ENCODE data around the gene NOXA1.
A peak's percentile ranks its signal among the peaks of the same experiment; 100 is the strongest.
"Not testable (repeated sequence)": the region's sequence is repeated elsewhere in the genome, so short reads cannot be mapped to it uniquely, and the experiment has no call there.

NOXA1 gene

DNA sequence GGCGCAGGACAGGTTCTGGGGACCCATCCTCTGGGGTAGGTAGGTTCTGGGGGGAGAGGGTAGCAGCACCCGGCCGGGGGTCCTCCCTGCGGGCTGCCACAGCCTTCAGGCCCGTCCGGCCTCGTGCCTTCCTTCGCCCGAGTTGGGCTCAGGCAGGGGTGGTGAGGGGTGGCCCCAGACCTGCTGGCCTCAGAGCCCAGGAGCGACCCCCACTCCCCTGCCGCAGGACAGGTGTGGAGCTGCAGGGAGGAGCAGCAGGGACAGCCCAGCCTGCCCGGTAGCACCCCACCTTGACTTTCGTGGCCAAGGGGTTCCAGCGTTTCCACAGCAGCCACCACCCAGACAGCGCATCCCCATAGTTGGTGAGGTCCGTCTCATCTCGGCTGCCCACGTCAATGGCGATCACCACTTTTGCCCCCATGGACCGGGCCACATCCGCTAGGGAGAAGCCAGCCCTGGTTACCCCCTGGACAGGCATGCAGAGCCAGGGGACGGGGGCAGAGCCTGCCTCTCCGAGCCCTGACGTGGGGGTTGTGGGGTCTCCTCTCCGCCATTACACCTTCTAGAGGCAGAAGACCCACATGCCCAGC, 39.3 kb downstream of the NOXA1 start:
- Histone ChIP-seq H3K4me1 (peaks cover 53% of the 10 kb centered on the region), H3K27ac (peak overlapping the region; percentile 28; the same call in 1 of the 2 replicates), H4K20me1 (peaks cover 20% of the 10 kb centered on the region), H3K27me3 (peaks cover 12% of the 10 kb centered on the region), H3K4me2 (peak overlapping the region; percentile 88), H3K4me3 (peak overlapping the region; percentile 46; the same call in 1 of the 2 replicates), H3K9ac (no peak overlapping the region; the same call in 1 of the 2 replicates), H3K36me3 (peaks cover 4% of the 10 kb centered on the region), H3K9me3 (no peaks in the 10 kb centered on the region)
- no peak for TF ChIP-seq Cebpa-rat (IDR thresholded peaks at IDR 0.05)

- TF ChIP-seq Cebpa-rat (IDR thresholded peaks at IDR 0.05), result no peak
- peaks cover 50% of the 10 kb centered on the region for H3K4me1 ChIP-seq
Observed at GRCh38 chr9:137462986-137463930, 40.1 kb downstream of the NOXA1 start.

GRCh38 chr9:137463931-137464290, 40.7 kb downstream of the NOXA1 start:
- Histone ChIP-seq H3K27me3 (peaks cover 12% of the 10 kb centered on the region), H3K27ac (no peak overlapping the region), H3K36me3 (no peaks in the 10 kb centered on the region), H3K4me1 (peaks cover 53% of the 10 kb centered on the region), H3K4me2 (no peak overlapping the region), H4K20me1 (peaks cover 7% of the 10 kb centered on the region; the same call in 1 of the 2 replicates), H3K9me3 (no peaks in the 10 kb centered on the region), H3K9ac (no peak overlapping the region), H3K4me3 (no peak overlapping the region)
- TF ChIP-seq Cebpa-rat (IDR thresholded peaks at IDR 0.05), result no peak

More at GRCh38 chr9:137462986-137463930, 40.1 kb downstream of the NOXA1 start:
- H3K36me3 ChIP-seq, result no peaks in the 10 kb centered on the region
- H3K27ac ChIP-seq, result no peak overlapping the region
- peaks cover 12% of the 10 kb centered on the region for H3K27me3 ChIP-seq
- H3K9ac ChIP-seq, result no peak overlapping the region
- H3K4me2 ChIP-seq, result peak overlapping the region; percentile 88
- no peaks in the 10 kb centered on the region for H3K9me3 ChIP-seq
- H4K20me1 ChIP-seq, result peaks cover 12% of the 10 kb centered on the region
- no peak overlapping the region for H3K4me3 ChIP-seq

- H3K4me1 ChIP-seq, result peaks cover 56% of the 10 kb centered on the region
- no peak overlapping the region for H3K27ac ChIP-seq
- peaks cover 7% of the 10 kb centered on the region; the same call in 1 of the 2 replicates for H4K20me1 ChIP-seq
- H3K36me3 ChIP-seq, result no peaks in the 10 kb centered on the region
- H3K4me2 ChIP-seq, result no peak overlapping the region
- no peaks in the 10 kb centered on the region for H3K9me3 ChIP-seq
- no peak overlapping the region for H3K4me3 ChIP-seq
- TF ChIP-seq Cebpa-rat (IDR thresholded peaks at IDR 0.05), result no peak
- H3K27me3 ChIP-seq, result peaks cover 12% of the 10 kb centered on the region
- no peak overlapping the region for H3K9ac ChIP-seq
Observed at GRCh38 chr9:137464291-137464999, 41.3 kb downstream of the NOXA1 start.

GRCh38 chr9:137465000-137465719, 42.0 kb downstream of the NOXA1 start:
- Histone ChIP-seq H3K27me3 (peaks cover 12% of the 10 kb centered on the region), H3K4me3 (no peak overlapping the region), H3K9ac (no peak overlapping the region), H3K4me2 (no peak overlapping the region), H4K20me1 (peaks cover 7% of the 10 kb centered on the region; the same call in 1 of the 2 replicates), H3K36me3 (no peaks in the 10 kb centered on the region), H3K4me1 (peaks cover 56% of the 10 kb centered on the region), H3K27ac (no peak overlapping the region), H3K9me3 (no peaks in the 10 kb centered on the region)
- no peak for TF ChIP-seq Cebpa-rat (IDR thresholded peaks at IDR 0.05)

- Histone ChIP-seq H3K9ac (no peak overlapping the region), H3K4me2 (no peak overlapping the region)
- no peak for TF ChIP-seq Cebpa-rat (IDR thresholded peaks at IDR 0.05)
Observed at GRCh38 chr9:137465720-137466388, 42.7 kb downstream of the NOXA1 start.

DNA sequence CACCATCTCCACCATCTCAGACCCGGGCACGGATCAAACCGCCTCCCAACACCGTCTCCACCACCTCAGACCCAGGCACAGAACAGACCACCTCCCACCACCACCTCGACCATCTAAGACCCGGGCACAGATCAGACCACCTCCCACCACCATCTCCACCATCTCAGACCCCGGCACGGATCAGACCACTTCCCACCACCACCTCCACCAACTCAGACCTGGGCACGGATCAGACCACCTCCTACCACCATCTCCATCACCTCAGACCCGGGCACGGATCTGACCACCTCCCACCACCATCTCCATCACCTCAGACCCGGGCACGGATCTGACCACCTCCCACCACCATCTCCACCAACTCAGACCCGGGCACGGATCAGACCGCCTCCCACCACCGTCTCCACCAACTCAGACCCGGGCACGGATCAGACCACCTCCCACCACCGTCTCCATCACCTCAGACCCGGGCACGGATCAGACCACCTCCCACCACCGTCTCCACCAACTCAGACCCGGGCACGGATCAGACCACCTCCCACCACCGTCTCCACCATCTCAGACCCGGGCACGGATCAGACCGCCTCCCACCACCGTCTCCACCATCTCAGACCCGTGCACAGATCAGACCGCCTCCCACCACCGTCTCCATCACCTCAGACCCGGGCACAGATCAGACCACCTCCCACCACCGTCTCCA, 43.3 kb downstream of the NOXA1 start:
- H3K36me3 ChIP-seq, H3K27ac ChIP-seq, H4K20me1 ChIP-seq, H3K9ac ChIP-seq, H3K4me3 ChIP-seq, H3K4me2 ChIP-seq, H3K9me3 ChIP-seq: not testable (repeated sequence)
- Histone ChIP-seq H3K27me3 (peaks cover 12% of the 10 kb centered on the region), H3K4me1 (peaks cover 56% of the 10 kb centered on the region)

More at GRCh38 chr9:137465720-137466388, 42.7 kb downstream of the NOXA1 start:
- Histone ChIP-seq H3K4me3 (no peak overlapping the region), H3K4me1 (peaks cover 56% of the 10 kb centered on the region), H3K27me3 (peaks cover 12% of the 10 kb centered on the region), H3K27ac (no peak overlapping the region), H4K20me1 (peaks cover 7% of the 10 kb centered on the region; the same call in 1 of the 2 replicates), H3K9me3 (no peaks in the 10 kb centered on the region), H3K36me3 (no peaks in the 10 kb centered on the region)

- Histone ChIP-seq H3K9me3 (peaks cover 4% of the 10 kb centered on the region; the same call in 1 of the 2 replicates), H3K4me3 (no peak overlapping the region), H3K9ac (no peak overlapping the region), H4K20me1 (peaks cover 7% of the 10 kb centered on the region; the same call in 1 of the 2 replicates), H3K4me1 (peaks cover 55% of the 10 kb centered on the region), H3K27me3 (peaks cover 9% of the 10 kb centered on the region), H3K36me3 (no peaks in the 10 kb centered on the region), H3K4me2 (no peak overlapping the region), H3K27ac (no peak overlapping the region)
- TF ChIP-seq Cebpa-rat (IDR thresholded peaks at IDR 0.05), result no peak
Observed at GRCh38 chr9:137467161-137467581, 44.0 kb downstream of the NOXA1 start.

All from BLaER1 (cell line).